H1 (cell line): ENCODE results near the gene VSTM2B. TPM values are rescaled to one million over a fixed set of nuclear protein-coding genes. Genes with fewer than 3 reads are reported as not detected.
A peak's percentile ranks its signal among the peaks of the same experiment; 100 is the strongest.

ENCODE experiments used
- CTCF ChIA-PET: fragments of 300-600 bp; sonication (Branson Sonifier 250); formaldehyde crosslinking; loops from one replicate; lab custom pipeline; 2021; ENCODE audit not compliant: partially characterized antibody; lab: Charles Lee
- POLR2A ChIA-PET: fragments of 300-600 bp; sonication (Branson Sonifier 250); formaldehyde crosslinking; loops from one replicate; lab custom pipeline; 2021; ENCODE audit warnings: inconsistent platforms; ENCODE audit not compliant: partially characterized antibody; lab: Charles Lee
- DNase-seq, 2 experiments: peaks; one replicate each; pipeline versions ENCODE4 v3.0.0 to v3.0.0-alpha.2; 2010 to 2022; ENCODE audit warnings: low spot score in 2 of 2, low read depth in 1 of 2, mixed read lengths in 1 of 2
- FAIRE-seq: peaks from 2 replicates; lab custom pipeline; 2011; peaks lifted over from hg19 to GRCh38; lab: Jason Lieb, UNC
- H2AFZ ChIP-seq: 2 replicates; pipeline ENCODE4 v1.8.1; 2012; ENCODE audit warnings: low read length, inconsistent platforms
- H2AK5ac ChIP-seq: 2 replicates; pipeline ENCODE4 v1.6.1; 2013; ENCODE audit warnings: low read depth, low read length
- H2BK120ac ChIP-seq: replicated peaks from 2 replicates; pipeline ENCODE3; 2013; ENCODE audit warnings: low read depth, low read length, inconsistent platforms
- H2BK12ac ChIP-seq: 2 replicates; pipeline ENCODE4 v1.6.1; 2013; ENCODE audit warnings: low read depth, low read length
- H2BK15ac ChIP-seq: 2 replicates; pipeline ENCODE4 v1.6.1; 2013; ENCODE audit warnings: low read length
- H2BK20ac ChIP-seq: 2 replicates; pipeline ENCODE4 v1.6.1; 2013; ENCODE audit warnings: low read length
- H2BK5ac ChIP-seq: 2 replicates; pipeline ENCODE4 v1.6.1; 2013; ENCODE audit warnings: low read depth, low read length
- H3K14ac ChIP-seq: 2 replicates; pipeline ENCODE4 v1.6.1; 2013; ENCODE audit warnings: inconsistent platforms; ENCODE audit not compliant: insufficient read length
- H3K18ac ChIP-seq: 2 replicates; pipeline ENCODE4 v1.6.1; 2013; ENCODE audit warnings: low read length; ENCODE audit errors: extremely low read depth
- H3K23ac ChIP-seq: 2 replicates; pipeline ENCODE4 v1.6.1; 2013; ENCODE audit warnings: inconsistent platforms; ENCODE audit not compliant: insufficient read length
- H3K23me2 ChIP-seq: 2 replicates; pipeline ENCODE4 v1.6.1; 2013; ENCODE audit warnings: low read depth, low read length
- H3K27ac ChIP-seq: 2 replicates; pipeline ENCODE4 v1.6.1; 2011; ENCODE audit warnings: low read depth, low read length, inconsistent platforms
- H3K27me3 ChIP-seq, 4 experiments: replicated peaks in 1 of 4; 1 replicate in 1 of 4; 2 replicates in 3 of 4; pipeline versions ENCODE4 v1.6.1 to v1.8.1; 2011 to 2013; ENCODE audit warnings: low read length in 3 of 4, mild to moderate bottlenecking in 3 of 4, inconsistent platforms in 2 of 4, mixed read lengths in 2 of 4, moderate library complexity in 1 of 4; ENCODE audit not compliant: control insufficient read depth in 3 of 4, insufficient read depth in 3 of 4; ENCODE audit errors: extremely low read depth in 1 of 4
- H3K36me3 ChIP-seq, 4 experiments: 2 replicates each; pipeline versions ENCODE4 v1.6.1 to v1.8.1; 2011 to 2013; ENCODE audit warnings: mild to moderate bottlenecking in 4 of 4, low read length in 3 of 4, moderate library complexity in 2 of 4, control low read depth in 1 of 4, inconsistent platforms in 1 of 4; ENCODE audit not compliant: insufficient read depth in 4 of 4, control insufficient read depth in 2 of 4
- H3K4ac ChIP-seq: replicated peaks from 2 replicates; pipeline ENCODE3; 2013; ENCODE audit warnings: low read length, low read depth, mixed read lengths, inconsistent platforms; ENCODE audit not compliant: insufficient read length
- H3K4me1 ChIP-seq, 4 experiments: replicated peaks in 1 of 4; 1 replicate in 1 of 4; 2 replicates in 3 of 4; pipeline versions ENCODE4 v1.6.1 to v1.8.1; 2011 to 2013; ENCODE audit warnings: low read length in 3 of 4, inconsistent platforms in 2 of 4, mixed read lengths in 1 of 4; ENCODE audit not compliant: insufficient read depth in 4 of 4, control insufficient read depth in 3 of 4
- H3K4me2 ChIP-seq, 2 experiments: 2 replicates each; pipeline versions ENCODE4 v1.6.1 to v1.8.1; 2011 to 2013; ENCODE audit warnings: low read depth in 2 of 2, low read length in 2 of 2, control low read depth in 1 of 2, inconsistent platforms in 1 of 2, mild to moderate bottlenecking in 1 of 2; ENCODE audit not compliant: insufficient read depth in 1 of 2
- H3K4me3 ChIP-seq, 4 experiments: fragments of 200-600, 300-600 bp in 1 of 4; sonication (generic), shearing (Covaris generic), sonication (Bioruptor Twin) in 1 of 4; 2 replicates each; pipeline versions ENCODE4 v1.5.1 to v1.8.1; 2011 to 2016; ENCODE audit warnings: low read length in 4 of 4, low read depth in 3 of 4, control low read depth in 2 of 4, inconsistent platforms in 2 of 4, mild to moderate bottlenecking in 2 of 4, mixed read lengths in 1 of 4, moderate library complexity in 1 of 4; ENCODE audit not compliant: insufficient read depth in 2 of 4; ENCODE audit errors: extremely low read depth in 1 of 4
- H3K56ac ChIP-seq: replicated peaks from 2 replicates; pipeline ENCODE3; 2013; ENCODE audit warnings: low read depth, mild to moderate bottlenecking, mixed read lengths, low read length, inconsistent platforms; ENCODE audit not compliant: insufficient read length
- H3K79me1 ChIP-seq: 2 replicates; pipeline ENCODE4 v1.6.1; 2013; ENCODE audit warnings: low read depth, low read length, control low read depth
- H3K79me2 ChIP-seq, 2 experiments: 2 replicates each; pipeline versions ENCODE4 v1.6.1 to v1.8.1; 2012 to 2013; ENCODE audit warnings: low read length in 2 of 2, mild to moderate bottlenecking in 2 of 2, inconsistent platforms in 1 of 2; ENCODE audit not compliant: insufficient read depth in 2 of 2, control insufficient read depth in 1 of 2
- H3K9ac ChIP-seq, 4 experiments: replicated peaks in 1 of 4; 1 replicate in 1 of 4; 2 replicates in 3 of 4; pipeline versions ENCODE4 v1.6.1 to v1.8.1; 2011 to 2013; ENCODE audit warnings: low read depth in 3 of 4, low read length in 3 of 4, control low read depth in 2 of 4, mild to moderate bottlenecking in 2 of 4, moderate library complexity in 2 of 4, inconsistent platforms in 1 of 4; ENCODE audit errors: extremely low read depth in 1 of 4
- H3K9me3 ChIP-seq, 2 experiments: 2 replicates each; pipeline versions ENCODE4 v1.6.1 to v1.8.1; 2012 to 2013; ENCODE audit warnings: mild to moderate bottlenecking in 2 of 2, moderate library complexity in 2 of 2, control low read depth in 1 of 2, inconsistent platforms in 1 of 2, low read depth in 1 of 2, low read length in 1 of 2, mixed read lengths in 1 of 2; ENCODE audit not compliant: insufficient read depth in 2 of 2
- H4K20me1 ChIP-seq, 2 experiments: replicated peaks in 1 of 2; 2 replicates each; pipeline versions ENCODE3 to v1.8.1; 2011 to 2013; ENCODE audit warnings: inconsistent platforms in 2 of 2, low read length in 2 of 2, mild to moderate bottlenecking in 1 of 2; ENCODE audit not compliant: insufficient read depth in 2 of 2, control insufficient read depth in 1 of 2
- H4K5ac ChIP-seq: 2 replicates; pipeline ENCODE4 v1.6.1; 2013; ENCODE audit warnings: low read length, low read depth, mixed read lengths, inconsistent platforms; ENCODE audit not compliant: insufficient read length
- H4K8ac ChIP-seq: 2 replicates; pipeline ENCODE4 v1.8.0; 2013; ENCODE audit warnings: mild to moderate bottlenecking, moderate library complexity, low read length, inconsistent platforms; ENCODE audit not compliant: insufficient read depth; ENCODE audit errors: extremely low read depth
- H4K91ac ChIP-seq: replicated peaks from 2 replicates; pipeline ENCODE3; 2013; ENCODE audit warnings: low read length, mixed read lengths, inconsistent platforms; ENCODE audit not compliant: insufficient read length
- GTF2F1 ChIP-seq: IDR thresholded peaks from 2 replicates; pipeline ENCODE4 v1.6.1; 2012; ENCODE audit warnings: low read depth, low read length, improper control_type of control experiment, borderline replicate concordance
- JUND ChIP-seq: IDR thresholded peaks from 2 replicates; pipeline ENCODE4 v1.6.1; 2011; ENCODE audit warnings: mild to moderate bottlenecking, improper control_type of control experiment, low read length
- MAFK ChIP-seq: IDR thresholded peaks from 2 replicates; pipeline ENCODE4 v1.6.1; 2012; ENCODE audit warnings: low read depth, mild to moderate bottlenecking, improper control_type of control experiment, low read length
- NANOG ChIP-seq: IDR thresholded peaks from 2 replicates; pipeline ENCODE4 v1.6.1; 2011; ENCODE audit warnings: low read length, low read depth, mild to moderate bottlenecking, inconsistent platforms; ENCODE audit not compliant: insufficient read depth, poor library complexity, severe bottlenecking
- TAF1 ChIP-seq: IDR thresholded peaks from 2 replicates; pipeline ENCODE4 v1.6.1; 2011; ENCODE audit warnings: mild to moderate bottlenecking, low read depth, low read length
- TAF7 ChIP-seq: optimal IDR thresholded peaks from 2 replicates; pipeline ENCODE3; 2011; ENCODE audit warnings: low read depth, mild to moderate bottlenecking, inconsistent platforms, low read length, moderate library complexity, borderline replicate concordance
- USF2 ChIP-seq: IDR thresholded peaks from 2 replicates; pipeline ENCODE4 v1.6.1; 2011; ENCODE audit warnings: low read length, improper control_type of control experiment
- whole genome bisulfite sequencing, 2 experiments: shearing (Covaris generic) in 1 of 2; methylation state at CpG; one replicate each; pipeline versions ENCODE4 v1.1.6 to v1.1.7; 2013 to 2015; ENCODE audit warnings: low lambda C conversion rate in 2 of 2, mixed read lengths in 2 of 2, inconsistent platforms in 1 of 2, low coverage in 1 of 2, missing lambda C conversion rate in 1 of 2; ENCODE audit not compliant: insufficient replicate concordance in 2 of 2, insufficient coverage in 1 of 2, insufficient read length in 1 of 2; ENCODE audit errors: extremely low coverage in 1 of 2, missing lambda C conversion rate in 1 of 2; 5-methylcytosine and 5-hydroxymethylcytosine counted together
- polyA plus RNA-seq, 7 experiments: library from polyadenylated mRNA; depleted of rRNA in 3 of 7; stranded (reverse) in 5 of 7; unstranded in 2 of 7; fragments of >200 nt in 5 of 7; fragments of 200-250 nt in 2 of 7; gene quantifications; 1 replicate in 5 of 7; 2 replicates in 1 of 7; 4 replicates in 1 of 7; pipeline versions ENCODE4 v1.2.1 to v1.2.3, GENCODE V29; 2011 to 2013; ENCODE audit warnings: missing spikeins in 2 of 7, mixed read lengths in 2 of 7
- total RNA-seq: library from RNA; stranded (reverse); fragmentation: NEBNext Ultra II Directional; extraction: Animal tissue kit (Norgen Biotek cat#: 25700); gene quantifications from 2 replicates; pipeline ENCODE4 v1.2.1, GENCODE V29; 2021

The VSTM2B gene
- total and polyA plus RNA-seq, 2 of the 8 experiments (the other 6 are each of a cell fraction or from before 2014, with no cell fraction given): 0.82 to 1.5 TPM

GRCh38 chr19:29548483-29549085 lies 22.8 kb downstream of the VSTM2B start:
- no peak overlapping the region for H3K14ac ChIP-seq
- no peaks in the 10 kb centered on the region for H3K9me3 ChIP-seq
- H2AK5ac ChIP-seq: no peak overlapping the region
- H2BK15ac ChIP-seq: no peak overlapping the region
- H4K8ac ChIP-seq: 0 out of 2 replicates have a peak overlapping the region, but pooled peaks have one; percentile 0
- no peaks in the 10 kb centered on the region for H3K23me2 ChIP-seq
- H3K27me3 ChIP-seq: no peaks in the 10 kb centered on the region
- no peak overlapping the region for H2BK12ac ChIP-seq
- ChIA-PET CTCF (no interaction called here), POLR2A (no interaction called here)
- no peak overlapping the region for H3K4me2 ChIP-seq
- H3K27ac ChIP-seq: no peak overlapping the region
- no peak overlapping the region for H2BK20ac ChIP-seq
- H4K20me1 ChIP-seq: no peaks in the 10 kb centered on the region
- H3K4me3 ChIP-seq: no peak overlapping the region
- FAIRE-seq (no peak), DNase-seq (peak in 1 of 2 experiments; percentile 24)
- no peak overlapping the region for H2BK120ac ChIP-seq
- H3K4ac ChIP-seq: no peak overlapping the region
- H3K23ac ChIP-seq: no peak overlapping the region
- H3K9ac ChIP-seq: no peak overlapping the region
- WGBS, 2 experiments: 88% methylated on average over 9 of the region's 9 CpGs; no CpG with 5 or more reads in 1 of the 2 experiments
- no peak overlapping the region for H3K18ac ChIP-seq
- H3K4me1 ChIP-seq: no peaks in the 10 kb centered on the region; a peak in 1 of 7 replicates
- H3K56ac ChIP-seq: no peak overlapping the region
- no peaks in the 10 kb centered on the region for H3K79me1 ChIP-seq
- H4K91ac ChIP-seq: no peak overlapping the region
- H2AFZ ChIP-seq: no peak overlapping the region
- H2BK5ac ChIP-seq: no peak overlapping the region
- no peak overlapping the region for H4K5ac ChIP-seq
- no peaks in the 10 kb centered on the region for H3K36me3 ChIP-seq
- no peaks in the 10 kb centered on the region for H3K79me2 ChIP-seq
- TF ChIP-seq JUND: no peak
- TF ChIP-seq USF2: no peak
- no peak for TF ChIP-seq TAF7
- no peak for TF ChIP-seq NANOG
- TF ChIP-seq MAFK: no peak
- no peak for TF ChIP-seq TAF1
- no peak for TF ChIP-seq GTF2F1
